Endodermal cell (in vitro differentiated cells): ENCODE results near the gene CCDC183. TPM values are rescaled to one million over a fixed set of nuclear protein-coding genes. Genes with fewer than 3 reads are reported as not detected.

ENCODE experiments used
- DNase-seq: peaks from one replicate; pipeline ENCODE4 v3.0.0-alpha.2; 2017
- H3K27ac ChIP-seq: 2 replicates; pipeline ENCODE4 v1.5.1; 2013; ENCODE audit warnings: mild to moderate bottlenecking, low read depth, low read length, moderate library complexity
- H3K27me3 ChIP-seq: 2 replicates; pipeline ENCODE4 v1.6.1; 2013; ENCODE audit warnings: mild to moderate bottlenecking, low read length, moderate library complexity; ENCODE audit not compliant: insufficient read depth, control insufficient read depth, poor library complexity, severe bottlenecking
- H3K36me3 ChIP-seq: 2 replicates; pipeline ENCODE4 v1.7.0; 2013; ENCODE audit warnings: mild to moderate bottlenecking, low read length, moderate library complexity; ENCODE audit not compliant: control insufficient read depth, insufficient read depth
- H3K4me1 ChIP-seq: one replicate; pipeline ENCODE4 v1.7.0; 2013; ENCODE audit warnings: low read length; ENCODE audit not compliant: control insufficient read depth, insufficient read depth
- H3K4me3 ChIP-seq: 2 replicates; pipeline ENCODE4 v1.5.1; 2013; ENCODE audit warnings: mild to moderate bottlenecking, low read length, moderate library complexity
- H3K9ac ChIP-seq: 2 replicates; pipeline ENCODE4 v1.6.1; 2013; ENCODE audit warnings: mild to moderate bottlenecking, low read length, moderate library complexity; ENCODE audit not compliant: poor library complexity, severe bottlenecking; ENCODE audit errors: extremely low read depth
- H3K9me3 ChIP-seq: 2 replicates; pipeline ENCODE4 v1.6.1; 2013; ENCODE audit warnings: mild to moderate bottlenecking, low read length, moderate library complexity; ENCODE audit not compliant: control insufficient read depth
- H3K27ac Mint-ChIP-seq: 2 replicates; pipeline ENCODE4 v1.8.0; 2020; ENCODE audit warnings: mixed read lengths
- H3K27me3 Mint-ChIP-seq: 2 replicates; pipeline ENCODE4 v1.8.0; 2021; ENCODE audit warnings: mild to moderate bottlenecking, mixed read lengths; ENCODE audit not compliant: insufficient read depth
- H3K36me3 Mint-ChIP-seq: 2 replicates; pipeline ENCODE4 v1.8.0; 2020; ENCODE audit warnings: low read depth, mixed read lengths
- H3K4me1 Mint-ChIP-seq: 2 replicates; pipeline ENCODE4 v1.8.0; 2020; ENCODE audit warnings: mixed read lengths
- H3K4me3 Mint-ChIP-seq: 2 replicates; pipeline ENCODE4 v1.8.0; 2020; ENCODE audit warnings: mild to moderate bottlenecking, moderate library complexity, mixed read lengths
- H3K9me3 Mint-ChIP-seq: 2 replicates; pipeline ENCODE4 v1.8.0; 2020; ENCODE audit warnings: mild to moderate bottlenecking, mixed read lengths
- WGBS, 2 experiments: methylation state at CpG; one replicate each; pipeline versions ENCODE4 v1.1.5 to v1.1.7; 2013; ENCODE audit warnings: missing lambda C conversion rate in 2 of 2, mixed read lengths in 1 of 2; ENCODE audit not compliant: insufficient coverage in 1 of 2, insufficient read length in 1 of 2; 5-methylcytosine and 5-hydroxymethylcytosine counted together
- total RNA-seq, 2 donors: library from RNA; stranded (reverse); fragmentation: NEBNext Ultra II Directional in 1 of 2; extraction: Animal tissue kit (Norgen Biotek cat#: 25700) in 1 of 2; gene quantifications; 2 replicates in 1 of 2; 3 replicates in 1 of 2; pipeline ENCODE4 v1.2.1, GENCODE V29; 2021
- TF ChIP-seq, protein P1 (sequence below): fragments of 200-600 bp; sonication (generic); conservative IDR thresholded peaks from 2 replicates; pipeline ENCODE4 v1.5.0; 2021; ENCODE audit warnings: antibody characterized with exemption, mild to moderate bottlenecking

CCDC183 gene
- total RNA-seq, 2 donors from 2014 or later = 10.9 to 13.4 TPM

DNA sequence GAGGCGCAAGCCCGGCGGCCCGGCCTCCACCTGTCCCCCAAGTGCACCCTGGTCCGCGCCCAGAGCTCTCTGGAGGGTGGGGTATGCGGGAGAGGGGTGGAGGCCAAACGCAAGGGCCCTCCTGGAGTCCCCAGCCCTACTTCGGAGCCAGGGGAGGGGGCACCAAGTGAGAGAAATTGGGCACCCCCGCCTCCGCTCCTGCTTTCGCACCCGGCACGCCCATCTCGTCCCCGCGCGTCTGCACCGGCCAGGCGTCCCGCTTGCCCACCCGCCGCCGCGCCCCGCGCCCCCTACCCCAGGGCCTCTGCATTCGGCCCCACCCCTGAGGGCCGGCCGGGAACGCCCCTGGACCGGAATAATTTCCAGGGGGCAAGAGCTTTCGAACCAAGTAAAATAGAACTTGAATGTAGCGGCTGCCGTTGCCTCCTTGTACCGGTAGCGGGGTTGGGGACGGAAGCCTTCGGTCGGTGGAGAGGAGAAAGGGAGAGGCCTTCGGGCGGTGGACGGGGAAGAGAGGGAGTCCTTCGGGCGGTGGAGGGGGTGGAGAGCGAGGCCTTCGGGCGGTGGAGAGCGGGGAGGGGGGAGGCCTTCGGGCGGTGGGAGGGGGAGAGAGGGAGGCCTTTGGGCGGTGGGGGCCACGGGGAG is 52.4 kb downstream of the CCDC183 start:
- H3K4me3 Mint-ChIP-seq = peak overlapping the region; percentile 78
- peak overlapping the region; percentile 93 for H3K4me3 ChIP-seq
- H3K9me3 Mint-ChIP-seq = peaks cover 12% of the 10 kb centered on the region
- H3K27me3 Mint-ChIP-seq = peaks cover 31% of the 10 kb centered on the region
- peak overlapping the region; percentile 88 for H3K27ac Mint-ChIP-seq
- no peaks in the 10 kb centered on the region for H3K36me3 Mint-ChIP-seq
- DNase-seq = peak; percentile 86
- TF ChIP-seq, protein P1, sequence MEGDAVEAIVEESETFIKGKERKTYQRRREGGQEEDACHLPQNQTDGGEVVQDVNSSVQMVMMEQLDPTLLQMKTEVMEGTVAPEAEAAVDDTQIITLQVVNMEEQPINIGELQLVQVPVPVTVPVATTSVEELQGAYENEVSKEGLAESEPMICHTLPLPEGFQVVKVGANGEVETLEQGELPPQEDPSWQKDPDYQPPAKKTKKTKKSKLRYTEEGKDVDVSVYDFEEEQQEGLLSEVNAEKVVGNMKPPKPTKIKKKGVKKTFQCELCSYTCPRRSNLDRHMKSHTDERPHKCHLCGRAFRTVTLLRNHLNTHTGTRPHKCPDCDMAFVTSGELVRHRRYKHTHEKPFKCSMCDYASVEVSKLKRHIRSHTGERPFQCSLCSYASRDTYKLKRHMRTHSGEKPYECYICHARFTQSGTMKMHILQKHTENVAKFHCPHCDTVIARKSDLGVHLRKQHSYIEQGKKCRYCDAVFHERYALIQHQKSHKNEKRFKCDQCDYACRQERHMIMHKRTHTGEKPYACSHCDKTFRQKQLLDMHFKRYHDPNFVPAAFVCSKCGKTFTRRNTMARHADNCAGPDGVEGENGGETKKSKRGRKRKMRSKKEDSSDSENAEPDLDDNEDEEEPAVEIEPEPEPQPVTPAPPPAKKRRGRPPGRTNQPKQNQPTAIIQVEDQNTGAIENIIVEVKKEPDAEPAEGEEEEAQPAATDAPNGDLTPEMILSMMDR = no peak
- peak overlapping the region; percentile 74 for H3K9ac ChIP-seq
- peaks cover 10% of the 10 kb centered on the region for H3K36me3 ChIP-seq
- H3K27ac ChIP-seq = peak overlapping the region; percentile 89
- peaks cover 2% of the 10 kb centered on the region for H3K4me1 Mint-ChIP-seq
- WGBS, 2 experiments = 0% methylated on average over 6 to 49 of the region's 53 CpGs
- H3K27me3 ChIP-seq = no peaks in the 10 kb centered on the region
- peaks cover 8% of the 10 kb centered on the region for H3K4me1 ChIP-seq
- H3K9me3 ChIP-seq = no peaks in the 10 kb centered on the region

DNA sequence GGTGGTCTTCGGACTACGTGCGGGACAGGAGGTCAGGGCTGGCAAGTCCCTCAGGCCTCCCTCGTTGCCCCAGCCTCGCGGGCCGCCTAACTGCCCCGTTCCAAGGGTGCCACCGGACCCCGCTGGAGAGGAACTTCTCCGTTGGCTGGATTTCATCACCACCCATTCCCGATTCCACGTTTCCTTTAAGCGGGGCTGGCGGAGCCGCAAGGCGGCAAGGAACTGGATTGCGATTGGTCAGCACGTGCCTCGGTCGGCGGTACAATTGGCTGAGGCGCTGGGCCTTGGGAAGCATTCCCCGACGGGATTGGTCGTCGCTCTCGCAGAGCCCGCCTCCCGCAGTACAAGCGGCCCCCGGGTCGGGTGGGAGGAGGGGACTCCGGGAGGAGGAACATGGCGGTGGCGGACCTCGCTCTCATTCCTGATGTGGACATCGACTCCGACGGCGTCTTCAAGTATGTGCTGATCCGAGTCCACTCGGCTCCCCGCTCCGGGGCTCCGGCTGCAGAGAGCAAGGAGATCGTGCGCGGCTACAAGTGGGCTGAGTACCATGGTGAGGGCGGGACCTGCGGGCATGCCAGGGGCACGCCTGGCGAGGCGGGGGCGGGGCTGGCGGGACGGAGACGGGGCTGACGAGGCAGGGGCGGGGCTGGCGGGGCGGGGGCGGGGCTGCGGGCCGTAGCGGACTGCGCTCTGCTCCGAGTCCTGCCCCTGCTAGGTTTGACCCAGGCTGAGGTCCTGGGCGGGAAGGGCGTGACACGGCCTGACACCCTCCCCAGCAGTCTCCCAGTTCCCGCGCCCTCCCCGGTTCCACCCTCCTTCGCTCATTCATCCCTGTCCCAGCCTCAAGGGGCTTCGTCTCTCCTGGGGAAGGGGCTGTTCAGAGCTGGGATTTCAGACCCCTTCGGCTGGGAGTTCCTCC is 53.2 kb downstream of the CCDC183 start, which contains the start of gene PHPT1:
Gene PHPT1, plus strand, starts transcription at position 372 of the 922 bp plus-strand sequence. Its CDS starts 22 bp downstream, at position 394.
- H3K9ac ChIP-seq = peak within 1 kb of the TSS; percentile 74
- H3K36me3 Mint-ChIP-seq = no peaks in the 10 kb centered on the region
- H3K4me1 Mint-ChIP-seq = peaks cover 2% of the 10 kb centered on the region
- H3K27ac Mint-ChIP-seq = peak within 1 kb of the TSS; percentile 94
- H3K4me3 Mint-ChIP-seq = peak within 1 kb of the TSS; percentile 78
- peaks cover 10% of the 10 kb centered on the region for H3K36me3 ChIP-seq
- peak; percentile 99 for DNase-seq
- peaks cover 8% of the 10 kb centered on the region for H3K4me1 ChIP-seq
- H3K9me3 ChIP-seq = no peaks in the 10 kb centered on the region
- H3K27me3 Mint-ChIP-seq = peaks cover 25% of the 10 kb centered on the region
- no peaks in the 10 kb centered on the region for H3K27me3 ChIP-seq
- peaks cover 12% of the 10 kb centered on the region for H3K9me3 Mint-ChIP-seq
- peak within 1 kb of the TSS; percentile 93 for H3K4me3 ChIP-seq
- H3K27ac ChIP-seq = peak within 1 kb of the TSS; percentile 89
- TF ChIP-seq, protein P1 = no peak
- WGBS, 2 experiments = 0 to 1% methylated on average over 30 to 77 of the region's 77 CpGs

DNA sequence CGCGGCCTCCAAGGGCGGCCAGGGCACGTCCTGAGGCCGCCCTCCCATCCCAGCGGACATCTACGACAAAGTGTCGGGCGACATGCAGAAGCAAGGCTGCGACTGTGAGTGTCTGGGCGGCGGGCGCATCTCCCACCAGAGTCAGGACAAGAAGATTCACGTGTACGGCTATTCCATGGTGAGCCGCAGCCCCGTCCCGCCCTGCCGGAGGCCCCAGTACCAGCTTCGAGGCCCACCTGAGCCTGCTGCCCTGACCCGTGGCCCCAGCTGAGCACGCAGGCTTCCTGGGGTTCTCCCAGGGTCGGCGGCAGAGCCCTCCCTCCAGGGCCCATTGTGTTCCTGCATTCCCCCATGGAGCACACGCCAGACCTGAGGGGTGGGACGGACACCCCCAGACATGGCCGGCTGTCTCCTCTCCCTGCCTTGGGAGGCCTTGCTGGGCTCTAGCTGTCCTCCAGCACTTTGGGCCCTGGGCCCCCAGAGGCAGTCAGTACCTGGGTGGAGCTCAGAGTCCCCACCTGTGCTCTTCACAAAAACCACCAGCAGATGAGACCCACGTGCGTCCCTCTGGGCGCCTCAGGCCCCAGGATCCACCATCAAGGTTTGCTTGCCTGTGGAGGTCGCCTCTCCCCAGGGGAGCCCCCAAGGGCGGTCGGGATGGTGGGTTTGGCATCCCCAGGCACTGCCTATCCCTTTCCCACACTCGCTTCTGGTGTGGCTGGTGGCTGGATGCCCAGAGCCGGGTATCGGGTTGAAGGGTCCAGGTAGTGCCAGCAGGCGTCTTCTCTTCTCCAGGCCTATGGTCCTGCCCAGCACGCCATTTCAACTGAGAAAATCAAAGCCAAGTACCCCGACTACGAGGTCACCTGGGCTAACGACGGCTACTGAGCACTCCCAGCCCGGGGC is 54.1 kb downstream of the CCDC183 start:
- Histone ChIP-seq H3K9me3 (no peaks in the 10 kb centered on the region), H3K27me3 (no peaks in the 10 kb centered on the region), H3K4me3 (peak overlapping the region; percentile 93), H3K36me3 (peaks cover 10% of the 10 kb centered on the region), H3K4me1 (peaks cover 8% of the 10 kb centered on the region), H3K9ac (peak overlapping the region; percentile 64), H3K27ac (no peak overlapping the region)
- Mint-ChIP-seq H3K27me3 (peaks cover 21% of the 10 kb centered on the region), H3K4me3 (peak overlapping the region; percentile 78), H3K4me1 (peaks cover 2% of the 10 kb centered on the region), H3K36me3 (no peaks in the 10 kb centered on the region), H3K27ac (peak overlapping the region; percentile 88), H3K9me3 (peaks cover 11% of the 10 kb centered on the region)
- WGBS, 2 experiments = 67 to 70% methylated on average over 33 to 43 of the region's 43 CpGs
- DNase-seq = no peak
- TF ChIP-seq, protein P1 = no peak
